ENCODE data around the gene BTBD18.

BTBD18 gene, protein sequence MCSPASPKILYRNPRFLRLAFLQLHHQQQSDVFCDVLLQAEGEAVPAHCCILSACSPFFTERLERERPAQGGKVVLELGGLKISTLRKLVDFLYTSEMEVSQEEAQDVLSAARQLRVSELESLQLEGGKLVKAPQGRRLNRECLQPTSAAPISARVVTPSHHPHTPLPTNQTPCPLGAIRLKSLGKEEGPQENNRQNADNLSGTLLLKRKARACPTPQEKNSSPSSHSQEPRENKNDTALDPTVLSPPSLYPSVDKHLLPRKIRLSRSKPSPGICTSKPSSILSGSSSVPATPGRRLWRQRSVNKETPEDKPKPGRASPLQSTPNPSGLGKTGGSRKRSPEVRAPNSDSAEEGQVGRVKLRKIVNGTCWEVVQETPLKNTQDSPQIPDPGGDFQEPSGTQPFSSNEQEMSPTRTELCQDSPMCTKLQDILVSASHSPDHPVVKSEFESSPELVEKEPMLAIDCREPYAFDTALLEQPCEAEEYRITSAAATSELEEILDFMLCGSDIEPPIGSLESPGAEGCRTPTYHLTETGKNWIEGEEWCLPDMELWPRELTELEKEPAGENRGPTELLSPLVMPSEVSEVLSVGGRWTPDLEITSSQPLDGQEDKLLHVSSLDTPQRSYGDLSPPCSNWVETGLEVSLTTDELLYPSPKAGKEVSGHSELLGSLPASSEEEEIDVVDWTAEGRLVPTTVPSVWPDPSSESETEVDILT

DNA sequence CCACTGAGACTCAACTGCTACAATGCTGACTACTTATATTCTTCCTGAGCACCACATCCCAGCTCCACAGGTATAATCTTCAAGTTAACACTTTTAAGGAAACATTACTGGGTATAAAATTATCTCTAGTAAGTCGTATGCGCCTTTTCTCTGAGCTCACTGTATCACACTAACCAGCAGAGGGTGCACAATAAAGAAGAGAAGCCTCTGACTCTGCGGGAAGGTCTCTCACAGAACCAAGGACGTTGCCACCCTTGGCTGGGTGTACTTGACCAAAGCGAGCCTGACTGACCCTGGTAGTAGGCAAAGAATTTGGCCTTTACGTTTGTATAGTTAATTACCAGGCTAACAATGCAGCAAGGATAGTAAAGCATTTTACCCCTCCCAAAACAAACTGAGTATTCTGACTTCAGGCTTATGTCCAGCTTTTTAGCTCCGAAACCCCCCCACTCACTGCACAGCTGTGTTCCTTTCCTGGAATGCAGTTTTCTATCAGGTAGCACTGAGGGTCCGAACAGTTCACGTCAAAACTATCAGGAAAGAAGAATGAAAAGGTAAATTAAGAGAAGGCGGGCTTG, at the start of gene BTBD18:
BTBD18 (minus strand) TSS at position 144 of the 578 bp plus-strand sequence. CDS start 631 bp downstream, outside the sequence.
- DNase-seq: peak; percentile 20

DNA sequence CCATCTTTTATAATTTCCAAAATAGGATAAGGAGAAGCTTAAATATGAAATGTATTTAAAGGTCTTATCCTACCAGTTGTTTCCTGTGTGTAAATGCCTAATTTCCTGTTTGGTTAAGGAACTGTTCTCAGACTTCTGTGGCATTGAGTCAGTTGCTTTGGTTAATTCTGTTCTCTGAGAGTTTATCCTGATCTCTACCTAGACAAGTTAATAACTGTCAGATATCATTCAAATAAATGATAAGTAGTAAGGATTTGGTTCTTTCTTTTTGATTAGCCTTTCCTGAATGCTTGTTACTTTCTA, 49.5 kb upstream of the BTBD18 start:
- no peak for DNase-seq

DNA sequence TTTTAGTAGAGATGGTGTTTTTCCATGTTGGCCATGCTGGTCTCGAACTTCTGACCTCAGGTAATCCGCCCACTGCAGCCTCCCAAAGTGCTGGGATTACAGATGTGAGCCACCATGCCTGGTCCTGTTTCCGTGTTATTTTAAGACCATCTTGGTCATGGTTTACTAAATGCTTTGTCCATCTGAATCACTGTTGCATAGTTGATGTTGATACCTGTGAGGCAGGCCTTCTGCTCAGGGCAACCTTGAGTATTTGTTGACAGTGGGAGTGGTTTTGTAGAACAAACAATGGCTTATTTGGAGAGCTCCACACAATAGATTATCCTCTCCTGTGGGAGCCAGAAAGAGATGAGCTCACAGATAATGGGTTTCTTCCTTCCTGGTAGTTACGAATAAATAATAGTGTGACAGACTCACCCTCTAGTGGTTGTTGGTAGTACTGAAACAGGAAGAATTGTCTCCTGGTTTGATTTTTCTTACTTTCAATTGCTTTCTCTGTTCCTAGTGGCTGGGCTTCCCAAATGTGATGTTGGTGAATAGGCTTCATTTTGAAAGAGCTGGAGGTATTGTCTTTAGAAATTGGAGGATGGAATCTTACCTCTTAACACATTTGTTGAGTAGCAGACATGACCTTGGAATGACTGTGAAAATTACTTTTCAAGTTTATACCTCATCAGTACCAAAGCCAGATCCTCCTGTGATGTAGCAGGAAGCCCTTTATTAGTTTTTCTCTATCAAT, 49.0 kb upstream of the BTBD18 start:
- peak; percentile 75 for DNase-seq

DNA sequence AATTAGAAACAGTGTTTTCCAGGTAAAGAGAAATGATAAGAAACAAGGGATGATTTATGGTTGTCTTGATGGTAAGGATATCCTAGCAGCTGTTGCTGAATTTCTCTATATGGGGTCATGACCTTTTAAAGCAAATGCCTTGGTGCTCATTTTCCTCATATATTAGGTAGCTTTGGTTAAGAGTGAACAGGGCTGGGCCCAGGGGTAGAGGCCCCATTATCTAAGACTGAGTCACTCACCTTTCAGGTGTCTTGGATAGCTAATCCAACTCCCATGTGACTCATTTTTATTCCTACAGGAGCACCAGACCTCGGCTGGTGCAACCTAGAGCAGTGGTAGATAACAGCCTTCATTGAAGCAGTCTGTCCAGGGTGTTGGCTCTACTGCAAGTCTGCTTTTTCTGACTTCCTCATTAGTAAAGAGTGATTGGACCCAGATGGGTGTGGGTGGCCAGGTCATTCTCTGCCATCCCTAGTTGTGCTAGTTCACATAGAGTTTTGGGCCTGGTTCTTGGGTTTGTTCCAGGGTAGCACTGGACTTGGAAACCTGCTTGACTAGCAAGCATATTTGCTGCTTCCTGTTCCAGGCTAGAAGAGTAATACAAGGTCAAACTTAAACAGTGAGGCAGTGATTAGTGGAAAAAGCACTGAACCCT, 47.4 kb upstream of the BTBD18 start:
- DNase-seq: no peak

DNA sequence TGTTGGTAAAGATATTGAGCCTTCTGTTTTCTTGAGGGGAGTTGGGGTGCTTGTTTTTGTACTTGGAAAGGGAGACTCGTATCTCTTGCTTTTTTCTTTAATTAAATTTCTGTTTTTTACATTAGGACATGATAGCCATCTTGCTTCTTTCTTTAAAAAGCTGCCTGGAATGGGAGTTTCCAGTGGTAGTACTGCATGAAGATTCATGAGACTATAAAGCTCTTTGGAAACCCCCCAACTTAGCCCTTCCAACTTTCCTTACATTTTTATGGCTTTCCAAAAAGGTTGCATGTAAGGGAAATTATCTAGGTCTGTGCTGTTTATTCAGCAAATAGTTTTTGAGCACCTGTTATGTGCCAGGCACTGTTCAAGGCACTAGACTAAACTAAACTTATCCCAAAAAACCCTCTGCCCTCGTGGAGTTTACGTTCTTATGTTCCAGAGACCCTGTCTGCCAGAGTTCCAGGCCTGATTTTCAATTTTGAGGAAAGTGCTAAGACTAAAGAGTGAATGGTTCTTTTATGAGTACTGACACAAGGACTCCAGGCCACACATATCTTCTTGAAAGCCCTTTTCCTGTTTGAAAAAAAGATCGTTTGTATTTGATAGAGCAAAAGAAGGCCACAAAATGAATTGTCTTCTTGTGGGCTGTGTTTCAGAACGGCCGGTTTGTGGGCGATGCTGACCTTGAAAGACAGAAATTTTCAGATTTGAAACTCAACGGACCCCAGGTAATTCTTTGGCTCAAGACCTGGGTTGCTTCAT, 41.9 kb upstream of the BTBD18 start:
- DNase-seq: no peak

DNA sequence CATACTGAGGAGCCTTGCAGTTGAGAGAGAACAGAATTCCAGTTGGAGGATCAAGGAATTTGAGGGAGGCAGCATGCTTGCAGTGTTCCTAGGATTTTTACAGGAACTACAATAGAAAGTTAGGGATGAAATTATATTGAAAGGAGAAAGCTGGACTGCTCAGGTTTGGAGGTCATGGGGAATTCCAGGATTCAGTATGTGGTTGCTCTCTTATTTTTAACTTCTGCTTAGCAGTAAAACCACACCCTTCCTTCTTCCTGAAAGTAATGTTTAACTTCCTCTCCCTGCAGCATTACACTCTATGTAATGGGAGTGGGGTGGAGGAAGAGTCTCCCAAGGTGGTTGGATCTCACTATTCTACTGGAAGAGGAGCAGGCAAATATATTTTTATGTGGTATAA, 41.3 kb upstream of the BTBD18 start:
- DNase-seq: peak; percentile 34

DNA sequence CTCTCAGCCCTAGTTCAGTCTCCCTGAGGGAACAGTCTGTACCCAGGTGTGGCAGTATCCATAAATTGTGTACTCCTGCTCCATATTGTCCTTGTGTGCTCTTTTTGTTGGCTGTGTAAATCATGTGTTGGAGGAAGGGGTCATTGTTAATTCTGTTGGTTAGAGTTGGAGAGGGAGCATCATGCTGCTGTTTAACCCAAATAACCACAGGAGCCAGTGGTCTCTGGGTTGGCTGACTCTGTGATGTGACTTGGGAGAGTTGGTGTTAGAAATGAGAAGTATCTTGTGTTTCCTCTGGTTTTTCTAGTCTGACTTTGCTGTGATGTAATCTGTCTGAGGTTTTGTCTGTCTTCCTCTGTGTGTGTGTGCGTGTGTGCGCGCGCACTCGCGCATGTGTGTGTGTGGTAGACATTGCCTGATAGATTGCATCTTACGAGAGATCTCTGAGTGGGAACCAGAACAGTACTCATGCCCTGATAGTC, 40.5 kb upstream of the BTBD18 start:
- peak; percentile 92 for DNase-seq

DNA sequence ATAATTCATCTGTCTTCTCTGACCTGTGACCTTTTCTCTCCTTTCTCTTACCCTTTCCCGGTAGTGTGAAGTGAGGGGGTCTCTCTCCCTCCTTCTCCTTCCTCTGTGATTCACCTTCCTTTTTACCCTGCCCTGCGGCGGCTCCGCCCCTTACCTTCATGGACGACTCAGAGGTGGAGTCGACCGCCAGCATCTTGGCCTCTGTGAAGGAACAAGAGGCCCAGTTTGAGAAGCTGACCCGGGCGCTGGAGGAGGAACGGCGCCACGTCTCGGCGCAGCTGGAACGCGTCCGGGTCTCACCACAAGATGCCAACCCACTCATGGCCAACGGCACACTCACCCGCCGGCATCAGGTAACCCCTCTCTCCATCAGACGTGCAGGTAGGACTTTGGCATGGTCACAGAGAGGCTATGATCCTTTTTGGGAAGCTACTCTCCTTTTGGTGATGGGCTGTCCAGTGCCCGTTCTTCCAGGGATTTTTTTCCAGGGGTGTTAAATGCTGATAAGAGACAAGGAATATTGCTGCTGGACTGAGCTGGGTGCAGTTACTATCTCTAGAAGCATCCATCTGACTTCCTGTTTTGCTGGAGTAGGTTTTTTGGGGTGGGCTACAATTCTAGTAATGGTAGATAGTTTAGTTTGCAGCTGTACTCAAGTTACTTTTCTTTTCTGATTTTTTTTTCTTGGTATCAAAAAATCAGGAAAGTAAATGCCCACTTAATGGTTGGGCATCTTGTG, 39.9 kb upstream of the BTBD18 start:
- no peak for DNase-seq

DNA sequence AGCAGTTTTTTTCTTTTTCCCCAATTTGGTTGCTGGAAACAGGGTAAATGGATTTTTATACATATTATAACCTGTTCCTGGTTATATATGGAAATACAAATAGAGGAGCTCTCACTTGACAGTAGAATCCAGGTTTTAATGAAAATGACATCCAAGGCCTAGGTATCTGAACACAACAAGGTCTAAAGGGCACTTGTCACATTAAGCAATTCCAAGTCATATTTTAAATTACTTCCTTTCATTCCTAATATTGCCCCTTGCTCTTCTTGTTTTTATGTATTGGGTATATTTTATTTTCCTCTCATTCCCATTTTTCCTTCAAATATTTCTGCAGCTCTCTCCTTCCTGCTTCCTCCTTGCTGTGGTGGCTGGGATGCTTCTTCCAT, 37.1 kb upstream of the BTBD18 start:
- DNase-seq: no peak

DNA sequence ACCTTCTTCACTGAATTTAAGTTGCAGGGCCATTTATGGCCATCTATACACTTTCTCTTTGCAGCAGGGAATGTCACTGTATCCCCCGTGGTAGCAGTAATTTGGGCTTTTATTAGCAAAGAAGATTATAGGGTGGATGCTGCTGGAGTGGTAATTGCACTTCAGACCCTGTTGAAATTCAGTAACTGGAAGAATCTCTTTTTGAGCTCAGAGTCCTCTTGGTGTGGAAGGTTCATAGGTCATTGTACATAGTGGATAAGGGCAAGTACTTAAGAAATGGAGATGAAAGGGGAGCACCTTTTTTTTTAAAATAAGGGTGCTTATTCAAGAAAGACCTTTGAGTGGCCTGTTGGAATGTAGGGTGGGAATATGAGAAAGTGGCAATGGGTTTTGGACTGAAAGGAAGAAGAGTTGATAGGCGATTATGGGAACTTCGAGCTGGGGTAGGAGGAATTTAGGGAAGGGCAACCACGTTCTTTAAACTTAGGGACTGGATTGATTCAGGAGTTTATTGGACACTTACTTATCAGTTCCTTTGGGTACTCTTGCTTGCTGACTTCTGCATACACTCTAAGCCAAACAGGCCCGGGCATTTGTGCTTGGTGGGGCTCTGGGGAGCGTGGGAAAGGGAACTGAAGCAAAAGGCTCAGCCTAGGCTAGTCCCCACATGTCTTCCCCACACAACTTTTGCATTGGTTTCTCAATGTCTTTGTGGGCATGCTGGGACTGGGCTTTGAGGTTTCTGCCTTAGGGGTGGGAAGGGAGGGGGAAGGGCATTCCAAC, 36.5 kb upstream of the BTBD18 start:
- DNase-seq: no peak

DNA sequence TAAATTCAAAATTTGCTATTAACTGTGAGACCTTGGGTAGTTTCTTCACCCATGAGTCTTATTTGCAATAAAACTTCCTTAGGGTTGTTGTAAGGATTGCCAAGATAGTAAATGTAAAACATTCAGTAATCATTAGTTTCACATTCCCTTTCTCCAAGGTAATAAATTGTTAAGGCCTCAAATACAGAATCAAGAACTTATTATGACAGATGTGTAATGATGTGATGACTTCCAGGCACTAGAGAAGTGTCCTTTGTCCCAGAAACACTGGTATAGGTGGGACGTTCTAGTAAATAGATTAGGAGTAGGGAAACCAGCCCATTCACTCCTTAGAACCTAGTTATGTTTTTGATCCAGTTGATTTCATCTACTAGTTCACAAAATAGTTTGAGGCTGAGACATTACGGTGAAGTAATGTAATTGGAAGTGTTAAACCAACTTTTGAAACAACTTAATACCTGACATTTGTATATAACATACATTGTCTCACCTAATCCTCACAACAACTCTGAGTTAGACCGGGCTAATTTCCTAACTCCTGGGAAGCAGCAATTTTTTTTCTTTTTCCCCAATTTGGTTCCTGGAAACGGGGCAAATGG, 35.5 kb upstream of the BTBD18 start:
- DNase-seq: no peak

DNA sequence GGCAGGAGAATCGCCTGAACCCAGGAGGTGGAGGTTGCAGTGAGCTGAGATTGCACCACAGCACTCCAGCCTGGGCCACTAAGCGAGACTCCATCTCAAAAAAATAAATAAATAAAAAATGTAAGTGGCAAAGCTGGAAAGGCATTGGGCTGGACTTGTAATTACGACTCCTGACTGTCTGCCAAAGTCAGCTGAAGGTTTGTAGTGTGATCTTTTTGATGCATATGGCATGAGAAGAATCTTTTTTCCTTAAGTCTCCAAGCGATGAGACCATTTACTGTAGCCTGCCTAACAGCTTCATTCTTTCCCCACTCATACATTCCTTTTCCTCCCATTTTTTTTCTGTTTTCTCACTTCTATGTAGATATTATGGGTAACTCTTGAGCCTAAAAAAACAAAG, 34.8 kb upstream of the BTBD18 start:
- no peak for DNase-seq

DNA sequence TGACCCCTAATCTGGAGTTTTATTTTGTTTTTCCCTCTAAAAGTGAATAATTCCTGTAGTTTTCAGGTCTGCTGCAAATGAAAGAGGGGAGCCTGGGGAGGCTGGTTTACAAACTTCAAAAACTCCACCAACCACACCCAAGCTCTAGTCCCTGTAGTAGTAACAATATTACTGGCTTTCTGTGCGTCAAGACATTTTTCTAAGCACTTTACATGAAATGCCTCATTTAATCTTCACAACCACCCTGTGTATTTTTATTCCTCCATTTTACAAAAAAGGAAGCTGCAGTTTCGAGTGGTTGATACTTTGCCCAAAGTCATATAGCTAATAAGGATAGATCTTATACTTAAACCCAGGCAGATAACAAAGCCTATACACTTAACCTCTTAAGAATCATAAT, 33.5 kb upstream of the BTBD18 start:
- no peak for DNase-seq

DNA sequence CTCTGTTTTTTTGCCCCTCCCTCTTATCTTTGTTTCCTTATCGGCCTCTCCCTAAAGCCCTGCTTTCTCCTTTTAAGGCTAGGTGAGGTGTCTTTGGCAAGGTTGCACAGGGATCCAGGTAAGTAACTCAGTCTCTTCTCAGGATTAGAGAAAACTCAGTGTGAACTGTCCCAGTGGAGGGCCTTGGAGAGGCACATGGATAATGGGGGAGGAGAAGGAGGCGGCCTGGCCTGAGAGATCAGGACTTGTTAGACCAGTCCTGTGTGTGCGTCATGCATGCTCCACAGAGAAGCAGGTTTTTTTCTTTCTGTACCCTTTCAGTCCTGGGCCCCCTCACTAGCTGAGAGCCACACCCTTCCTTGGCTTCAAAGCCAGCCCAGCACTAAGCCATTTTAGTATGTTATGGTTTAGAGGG, 29.9 kb upstream of the BTBD18 start:
- no peak for DNase-seq

DNA sequence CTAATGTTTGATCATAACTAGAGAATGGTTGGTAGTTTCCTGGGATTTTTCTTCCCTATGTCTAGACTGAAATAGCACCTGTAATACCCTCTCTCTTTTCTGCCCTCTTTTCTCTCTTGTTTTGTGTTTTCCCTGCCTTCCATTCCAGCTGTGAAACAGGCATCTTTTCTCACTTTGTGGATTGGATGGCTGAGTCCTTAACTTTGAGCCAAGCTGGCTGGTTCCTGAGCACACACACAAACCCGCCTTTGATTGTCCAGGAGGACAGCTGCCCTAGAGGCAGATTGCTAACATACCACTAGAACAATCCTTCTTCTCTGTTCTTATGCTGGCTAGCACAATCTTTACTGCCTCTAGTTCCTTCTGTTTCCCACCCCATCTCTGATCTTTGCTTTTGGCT, 27.7 kb upstream of the BTBD18 start:
- DNase-seq: no peak

DNA sequence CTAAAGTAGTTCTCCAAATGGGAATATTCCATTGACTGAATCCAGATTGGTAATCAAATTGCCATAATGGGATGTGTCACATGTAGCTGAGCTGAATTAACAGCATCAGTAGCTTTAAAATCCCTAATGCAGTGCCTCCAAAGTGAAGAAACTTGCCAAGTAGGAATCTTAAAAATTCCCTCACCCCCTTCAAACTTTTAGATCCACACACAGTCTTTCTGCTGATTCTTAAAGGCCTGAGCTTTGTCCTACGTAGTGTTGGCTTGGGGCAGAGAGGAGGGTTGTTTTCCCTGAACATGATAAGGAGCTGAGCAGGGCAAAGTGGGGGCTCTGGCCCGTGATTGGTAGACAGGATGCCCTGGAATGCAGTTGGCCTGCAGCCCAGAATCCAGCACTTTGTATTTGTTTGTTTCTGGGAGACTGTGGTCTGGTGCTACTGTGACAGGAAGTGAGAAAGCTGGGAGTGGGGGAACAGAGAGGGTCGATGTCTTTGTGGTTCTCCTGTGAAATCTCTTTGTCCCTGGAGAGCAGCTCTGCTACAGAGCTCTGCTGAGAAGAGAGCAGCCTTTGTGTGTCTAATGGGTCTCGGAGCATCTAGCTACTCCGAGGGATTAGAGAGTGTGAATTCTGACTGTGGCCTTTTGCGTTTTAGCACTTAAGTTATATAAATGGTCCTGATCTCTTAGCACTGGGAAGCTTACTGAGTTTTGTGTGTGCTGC, 26.9 kb upstream of the BTBD18 start:
- DNase-seq: no peak

DNA sequence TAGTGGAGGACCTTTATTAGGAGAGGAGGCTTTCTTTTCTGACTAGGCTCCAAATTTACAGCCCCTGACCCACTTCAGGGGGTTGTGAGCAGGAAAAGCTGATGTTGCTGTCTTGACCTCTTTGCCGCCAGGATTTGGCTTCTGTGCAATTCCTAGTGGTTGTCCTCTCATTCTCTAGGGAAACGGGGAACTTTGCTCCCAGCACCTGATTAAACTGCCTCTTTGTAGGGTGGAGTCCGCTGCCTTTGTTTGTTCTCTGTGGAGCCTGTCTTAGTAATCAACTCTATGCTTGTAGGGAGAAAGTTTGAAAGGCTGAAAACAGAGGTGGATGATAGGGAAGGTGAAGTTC, 26.3 kb upstream of the BTBD18 start:
- no peak for DNase-seq

DNA sequence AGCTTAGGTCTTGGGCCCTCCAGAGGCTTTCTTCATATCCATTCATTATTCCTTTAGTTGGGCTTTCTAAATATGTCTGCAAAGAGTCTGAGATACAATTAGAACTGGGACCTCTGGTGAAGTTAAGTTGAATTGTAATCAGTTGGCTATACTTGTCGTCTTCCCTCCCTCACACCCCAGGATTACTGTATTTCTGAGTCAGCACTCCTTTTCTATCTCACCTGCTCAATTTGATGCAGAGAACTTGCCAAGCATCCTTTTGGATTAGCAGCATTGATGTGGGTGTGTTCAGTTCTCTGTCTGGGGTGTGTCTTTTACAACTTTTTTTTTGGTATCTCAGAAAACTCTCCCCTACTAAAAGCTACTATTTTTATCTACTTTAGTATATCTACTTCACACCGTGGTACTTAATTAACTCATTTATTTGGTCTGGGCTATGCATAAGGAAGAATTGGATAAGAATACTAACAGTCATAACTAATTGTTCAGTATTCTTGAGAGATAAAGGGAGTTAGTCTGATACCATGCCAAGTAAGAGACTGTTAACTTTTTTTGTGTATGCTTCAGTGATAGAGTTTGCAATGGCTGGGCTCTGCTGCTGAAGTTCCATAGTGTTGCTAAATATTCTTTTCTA, 25.1 kb upstream of the BTBD18 start:
- DNase-seq: no peak

DNA sequence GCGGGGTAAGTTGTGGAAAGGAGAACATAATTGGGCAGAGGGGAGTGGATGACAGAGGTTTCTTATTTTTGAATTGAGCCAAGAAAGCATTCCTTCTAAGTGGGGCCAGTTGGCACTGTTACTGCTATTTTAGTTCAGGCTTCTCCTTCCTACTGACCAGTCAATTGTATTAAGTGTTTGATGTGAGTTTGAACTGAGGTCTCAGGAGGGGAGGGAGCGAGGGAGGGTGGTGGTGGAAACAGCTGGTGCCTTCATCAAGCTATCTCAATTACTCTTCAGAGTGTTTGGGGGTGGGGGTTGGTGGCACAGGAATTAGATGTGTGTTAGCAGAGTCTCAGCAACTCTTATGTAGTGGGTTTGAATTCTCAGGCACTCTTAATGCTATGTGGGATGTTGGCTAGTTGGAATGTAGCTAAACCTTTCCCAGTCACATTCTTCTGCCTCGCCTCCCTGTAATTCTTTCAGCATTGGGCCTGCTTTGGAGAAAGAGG, 24.5 kb upstream of the BTBD18 start:
- no peak for DNase-seq
